ENCODE results near the gene NCAPG. TPM values are rescaled to one million over a fixed set of nuclear protein-coding genes. Genes with fewer than 3 reads are reported as not detected.
A peak's percentile ranks its signal among the peaks of the same experiment; 100 is the strongest.

Gene NCAPG
- 83.7 and 84.6 TPM in 2 replicates for total RNA-seq (2014; rRNA removed)
- polyA plus RNA-seq (2012) = 12.8 TPM

GRCh38 chr4:17810260-17811077 lies at the start of gene NCAPG, which contains the start of gene DCAF16:
NCAPG (plus strand) TSS chr4:17810979; CDS start chr4:17811078, 99 bp downstream.
DCAF16 (minus strand) TSS chr4:17810757; CDS start chr4:17804141, 6,616 bp downstream.
- DNase-seq (ENCODE audit: low read depth) = peak; percentile 99

GRCh38 chr4:17761062-17761461 lies 49.7 kb upstream of the NCAPG start:
- DNase-seq (ENCODE audit: low read depth) = no peak

GRCh38 chr4:17762726-17763125 lies 48.1 kb upstream of the NCAPG start:
- DNase-seq (ENCODE audit: low read depth) = peak; percentile 50

- DNase-seq (ENCODE audit: low read depth) = no peak
Observed at GRCh38 chr4:17763416-17763815, 47.4 kb upstream of the NCAPG start.

GRCh38 chr4:17763931-17764330 lies 46.8 kb upstream of the NCAPG start:
- DNase-seq (ENCODE audit: low read depth) = peak; percentile 13

GRCh38 chr4:17765514-17766286 lies 45.1 kb upstream of the NCAPG start:
- no peak for DNase-seq (ENCODE audit: low read depth)

GRCh38 chr4:17766826-17767458 lies 43.8 kb upstream of the NCAPG start:
- DNase-seq (ENCODE audit: low read depth) = no peak

GRCh38 chr4:17769406-17770174 lies 41.2 kb upstream of the NCAPG start:
- no peak for DNase-seq (ENCODE audit: low read depth)

GRCh38 chr4:17770845-17771244 lies 39.9 kb upstream of the NCAPG start:
- no peak for DNase-seq (ENCODE audit: low read depth)

- DNase-seq (ENCODE audit: low read depth) = peak; percentile 20
Observed at GRCh38 chr4:17771284-17771908, 39.4 kb upstream of the NCAPG start.

GRCh38 chr4:17773135-17773698 lies 37.6 kb upstream of the NCAPG start:
- no peak for DNase-seq (ENCODE audit: low read depth)

GRCh38 chr4:17778431-17778830 lies 32.3 kb upstream of the NCAPG start:
- no peak for DNase-seq (ENCODE audit: low read depth)

- no peak for DNase-seq (ENCODE audit: low read depth)
Observed at GRCh38 chr4:17780501-17781299, 30.1 kb upstream of the NCAPG start.

GRCh38 chr4:17781300-17782287 lies 29.2 kb upstream of the NCAPG start, which contains the start of gene FAM184B:
FAM184B (minus strand) TSS chr4:17781621; CDS start chr4:17781299, 322 bp downstream.
- DNase-seq (ENCODE audit: low read depth) = no peak

- no peak for DNase-seq (ENCODE audit: low read depth)
Observed at GRCh38 chr4:17785858-17786257, 24.9 kb upstream of the NCAPG start.

GRCh38 chr4:17786567-17786966 lies 24.2 kb upstream of the NCAPG start:
- no peak for DNase-seq (ENCODE audit: low read depth)

GRCh38 chr4:17787315-17787714 lies 23.5 kb upstream of the NCAPG start:
- peak; percentile 49 for DNase-seq (ENCODE audit: low read depth)

GRCh38 chr4:17788956-17789355 lies 21.8 kb upstream of the NCAPG start:
- no peak for DNase-seq (ENCODE audit: low read depth)

All from LHCN-M2 (cell line).